Measurements from ENCODE around the gene JAK1.
A peak's percentile ranks its signal among the peaks of the same experiment; 100 is the strongest.
"Not testable (repeated sequence)": the region's sequence is repeated elsewhere in the genome, so short reads cannot be mapped to it uniquely, and the experiment has no call there.

JAK1 gene

GRCh38 chr1:64839732-64840405 lies 126.5 kb downstream of the JAK1 start:
- no peak for DNase-seq (ENCODE audit: low read depth in 2 of 2)

GRCh38 chr1:64839261-64839660 lies 127.1 kb downstream of the JAK1 start:
- DNase-seq (ENCODE audit: low read depth in 2 of 2): no peak

GRCh38 chr1:64838486-64838885 lies 127.9 kb downstream of the JAK1 start:
- DNase-seq (ENCODE audit: low read depth in 2 of 2): no peak

- no peak for DNase-seq (ENCODE audit: low read depth in 2 of 2)
Observed at GRCh38 chr1:64836802-64837201, 129.5 kb downstream of the JAK1 start.

GRCh38 chr1:64834734-64835133 lies 131.6 kb downstream of the JAK1 start:
- no peak for DNase-seq (ENCODE audit: low read depth in 2 of 2)

- DNase-seq (ENCODE audit: low read depth in 2 of 2): no peak
Observed at GRCh38 chr1:64830030-64830651, 136.2 kb downstream of the JAK1 start.

GRCh38 chr1:64829411-64830029 lies 136.8 kb downstream of the JAK1 start:
- DNase-seq (ENCODE audit: low read depth in 2 of 2): no peak

- DNase-seq (ENCODE audit: low read depth in 2 of 2): no peak
Observed at GRCh38 chr1:64828829-64829228, 137.5 kb downstream of the JAK1 start.

GRCh38 chr1:64826991-64827390 lies 139.4 kb downstream of the JAK1 start:
- DNase-seq (ENCODE audit: low read depth in 2 of 2): no peak

- peak; percentile 7 to 47 for DNase-seq (ENCODE audit: low read depth in 2 of 2)
Observed at GRCh38 chr1:64823691-64824476, 142.5 kb downstream of the JAK1 start.

- DNase-seq (ENCODE audit: low read depth in 2 of 2): no peak
Observed at GRCh38 chr1:64822621-64823020, 143.7 kb downstream of the JAK1 start.

- not testable (repeated sequence) for DNase-seq (ENCODE audit: low read depth in 2 of 2)
Observed at GRCh38 chr1:64820572-64820971, 145.8 kb downstream of the JAK1 start.

GRCh38 chr1:64817364-64817763 lies 149.0 kb downstream of the JAK1 start:
- DNase-seq (ENCODE audit: low read depth in 2 of 2): not testable (repeated sequence)

- DNase-seq (ENCODE audit: low read depth in 2 of 2): no peak
Observed at GRCh38 chr1:64814427-64814826, 151.9 kb downstream of the JAK1 start.

GRCh38 chr1:64811131-64811530 lies 155.2 kb downstream of the JAK1 start:
- DNase-seq (ENCODE audit: low read depth in 2 of 2): no peak

GRCh38 chr1:64810001-64810400 lies 156.3 kb downstream of the JAK1 start:
- no peak for DNase-seq (ENCODE audit: low read depth in 2 of 2)

GRCh38 chr1:64809309-64809708 lies 157.0 kb downstream of the JAK1 start:
- no peak for DNase-seq (ENCODE audit: low read depth in 2 of 2)

- DNase-seq (ENCODE audit: low read depth in 2 of 2): no peak
Observed at GRCh38 chr1:64801851-64802523, 164.4 kb downstream of the JAK1 start.

- no peak for DNase-seq (ENCODE audit: low read depth in 2 of 2)
Observed at GRCh38 chr1:64798872-64799271, 167.5 kb downstream of the JAK1 start.

- DNase-seq (ENCODE audit: low read depth in 2 of 2): no peak
Observed at GRCh38 chr1:64790832-64791487, 175.4 kb downstream of the JAK1 start.
